GM12892 (cell line): ENCODE data around the gene RTF2.

Experiments
- POLR2AphosphoS5 ChIP-seq: IDR thresholded peaks from 2 replicates; pipeline ENCODE4 v1.6.1; 2011; ENCODE audit warnings: low read depth, low read length, control low read depth
- TAF1 ChIP-seq: IDR thresholded peaks from 2 replicates; pipeline ENCODE4 v1.6.1; 2011; ENCODE audit warnings: low read depth, mild to moderate bottlenecking, control low read depth, low read length, borderline replicate concordance

DNA sequence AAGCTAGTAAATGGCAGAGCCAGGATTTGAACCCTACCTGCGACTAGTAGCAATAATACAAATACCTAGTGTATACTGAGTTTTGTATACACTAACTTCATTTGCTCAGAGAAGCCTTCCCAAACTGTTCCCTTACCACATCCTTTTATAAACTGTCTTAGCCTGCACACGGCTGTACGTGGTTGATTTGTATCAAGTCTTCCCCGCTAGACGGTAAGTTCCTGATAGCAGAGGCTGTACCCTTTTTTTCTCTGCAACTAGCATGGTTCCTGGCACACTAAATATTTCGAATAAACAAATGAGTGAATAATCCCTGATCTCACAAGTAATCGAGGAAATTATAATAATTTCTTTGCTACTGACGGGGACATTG lies 636 bp downstream of the RTF2 start:
- TF ChIP-seq TAF1 (no peak), POLR2AphosphoS5 (no peak)
